Retinal pigment epithelial cell (primary cell): ENCODE results near the gene EYS.

Experiments used
- DNase-seq: peaks from one replicate; pipeline ENCODE4 v3.0.0-alpha.2; 2010; ENCODE audit warnings: low read depth
- H3K4me3 ChIP-seq: 2 replicates; pipeline ENCODE4 v1.5.1; 2011; ENCODE audit warnings: mild to moderate bottlenecking, low read length, control low read depth, moderate library complexity
- CTCF ChIP-seq: conservative IDR thresholded peaks from 2 replicates; pipeline ENCODE4 v1.5.1; 2011; ENCODE audit warnings: low read depth, low read length, control low read depth, inconsistent platforms

Gene EYS

GRCh38 chr6:64270083-64270482 lies 1436.9 kb downstream of the EYS start:
- no peak overlapping the region for H3K4me3 ChIP-seq
- TF ChIP-seq CTCF, result no peak
- DNase-seq, result no peak

- no peak for DNase-seq
- no peak for TF ChIP-seq CTCF
- no peak overlapping the region for H3K4me3 ChIP-seq
These were observed 1440.6 kb downstream of the EYS start for GRCh38 chr6:64266351-64266821.

GRCh38 chr6:64263778-64264177 lies 1443.2 kb downstream of the EYS start:
- DNase-seq, result no peak
- no peak for TF ChIP-seq CTCF
- no peak overlapping the region for H3K4me3 ChIP-seq

- no peak for TF ChIP-seq CTCF
- no peak overlapping the region for H3K4me3 ChIP-seq
- no peak for DNase-seq
These were observed 1447.7 kb downstream of the EYS start for GRCh38 chr6:64259372-64259771.

- no peak overlapping the region for H3K4me3 ChIP-seq
- DNase-seq, result no peak
- no peak for TF ChIP-seq CTCF
These were observed 1448.3 kb downstream of the EYS start for GRCh38 chr6:64258752-64259151.

GRCh38 chr6:64258302-64258701 lies 1448.7 kb downstream of the EYS start:
- DNase-seq, result no peak
- no peak for TF ChIP-seq CTCF

GRCh38 chr6:64257586-64257985 lies 1449.4 kb downstream of the EYS start:
- H3K4me3 ChIP-seq, result no peak overlapping the region
- DNase-seq, result no peak
- TF ChIP-seq CTCF, result no peak

More at GRCh38 chr6:64258302-64258701, 1448.7 kb downstream of the EYS start:
- no peak overlapping the region for H3K4me3 ChIP-seq
